Measurements from ENCODE around the gene USP53. TPM values are rescaled to one million over a fixed set of nuclear protein-coding genes. Genes with fewer than 3 reads are reported as not detected.

The USP53 gene
- total and polyA plus RNA-seq, 10 of the 15 experiments (the other 5 are each of a cell fraction or from before 2014, with no cell fraction given) = 0.23 to 4.0 (median 2.7) TPM

- Histone ChIP-seq H3K36me3 (ENCODE audit: control insufficient read depth in 2 of 2, insufficient read depth in 2 of 2, low read length in 1 of 2) (no peaks in the 10 kb centered on the region), H3K9me3 (replicated peaks; ENCODE audit: control insufficient read depth, insufficient read depth, low read length) (no peaks in the 10 kb centered on the region), H3K9ac (ENCODE audit: control insufficient read depth, insufficient read depth, low read length) (no peak overlapping the region), H3K4me1 (ENCODE audit: control insufficient read depth, insufficient read depth, low read length) (no peaks in the 10 kb centered on the region), H3K27me3 (replicated peaks in 1 of 2; ENCODE audit: control insufficient read depth in 2 of 2, insufficient read depth in 2 of 2, low read length in 1 of 2) (no peaks in the 10 kb centered on the region; a peak in 1 of 4 replicates), H3K4me3 (no peak overlapping the region), H3K79me2 (ENCODE audit: control insufficient read depth, insufficient read depth, low read length) (no peaks in the 10 kb centered on the region), H3K27ac (ENCODE audit: control insufficient read depth, insufficient read depth) (no peak overlapping the region), H4K20me1 (ENCODE audit: control insufficient read depth, insufficient read depth) (no peaks in the 10 kb centered on the region), H3K4me2 (ENCODE audit: control insufficient read depth, insufficient read depth) (no peak overlapping the region), H2AFZ (ENCODE audit: control insufficient read depth, low read depth, low read length) (no peak overlapping the region)
- no TSS peak for BruUV-seq (replicated peaks)
- no peak for FAIRE-seq
- ChIA-PET RAD21 (ENCODE audit: unreplicated experiment) (no interaction called here), POLR2A (no interaction called here), SMC1A (ENCODE audit: uncharacterized antibody, unreplicated experiment) (interaction anchor here (0.7 kb wide), 1 partner anchor 10 kb away, joined by 3 read pairs; no protein-coding TSS in a partner anchor), CTCF (interaction anchor here (0.6 kb wide), 2 partner anchors 432 to 438 kb away, joined by 3 read pairs; no protein-coding TSS in a partner anchor)
- 21% methylated on average over 2 of the region's 2 CpGs for WGBS (ENCODE audit: insufficient coverage, insufficient replicate concordance, low lambda C conversion rate, missing lambda C conversion rate)
- no peak for DNase-seq (ENCODE audit: low read depth, low spot score)
- TF ChIP-seq HSF1 (IDR thresholded peaks at IDR 0.05; ENCODE audit: low read depth, low read length) (no peak), PKNOX1 (IDR thresholded peaks at IDR 0.05) (no peak), CBX5 (IDR thresholded peaks at IDR 0.05; ENCODE audit: low read depth) (no peak), BRCA1 (IDR thresholded peaks at IDR 0.05; ENCODE audit: low read depth, low read length) (no peak), SIX5 (IDR thresholded peaks at IDR 0.05; ENCODE audit: low read depth, low read length, severe bottlenecking) (no peak), SRF (IDR thresholded peaks at IDR 0.05; ENCODE audit: low read depth in 2 of 2, low read length in 2 of 2) (no peak), SMC3 (IDR thresholded peaks at IDR 0.05; ENCODE audit: borderline replicate concordance, low read length) (no peak), E2F4 (IDR thresholded peaks at IDR 0.05; ENCODE audit: low read depth, low read length) (no peak), NFYB (IDR thresholded peaks at IDR 0.05; ENCODE audit: insufficient read depth, low read depth, low read length) (no peak), POLR2A (IDR thresholded peaks at IDR 0.05; ENCODE audit: low read depth, low read length) (no peak)
- in situ Hi-C loops (cut with MboI) = no loop called here
- intact Hi-C loops (cut with micrococcal nuclease; ENCODE audit: unreplicated experiment) = no loop called here
- ATAC-seq = no peak
These were observed 22.2 kb upstream of the USP53 start for GRCh38 chr4:119190354-119190753.

All from GM12878 (cell line).